Activated T-cell treated with anti-CD3 and anti-CD28 coated beads, Interleukin-2, amount 50 U/mL, for 48 hours (primary cell): ENCODE results near the gene HMX2.
"Not testable (repeated sequence)": the region's sequence is repeated elsewhere in the genome, so short reads cannot be mapped to it uniquely, and the experiment has no call there.

ENCODE experiments used
- DNase-seq, 2 experiments: peaks; one replicate each; pipeline ENCODE4 v3.0.0-alpha.2; 2020

The HMX2 gene

DNA sequence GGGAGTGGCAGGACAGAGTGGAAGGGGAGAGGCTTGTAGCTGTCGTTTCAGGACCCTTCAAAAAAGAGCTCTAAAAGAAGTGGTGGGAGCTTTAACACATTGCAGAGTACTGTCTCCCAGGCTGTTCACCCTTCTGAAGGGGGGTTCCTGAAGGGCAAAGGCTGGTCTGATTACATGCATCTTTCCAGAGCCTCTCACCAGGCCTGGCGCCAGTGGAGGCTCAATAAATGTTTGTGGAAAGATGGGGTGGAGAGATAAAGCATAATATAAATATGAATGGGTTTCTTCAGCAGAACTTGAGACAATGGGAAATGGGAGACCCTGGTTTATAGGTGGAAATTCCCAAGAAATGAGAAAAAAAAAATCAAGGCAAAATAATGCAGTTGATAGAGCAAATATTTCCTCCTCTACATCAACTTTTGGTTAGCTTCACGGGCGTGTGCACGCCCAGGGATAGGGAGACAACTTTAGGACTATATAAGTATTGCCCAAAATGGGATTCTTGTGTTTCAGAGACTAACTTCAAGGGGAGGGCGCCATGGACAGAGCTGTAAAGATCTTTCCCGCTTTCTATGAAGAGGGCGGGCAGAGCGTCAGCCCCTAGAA lies 5.7 kb downstream of the HMX2 start:
- no peak for DNase-seq

DNA sequence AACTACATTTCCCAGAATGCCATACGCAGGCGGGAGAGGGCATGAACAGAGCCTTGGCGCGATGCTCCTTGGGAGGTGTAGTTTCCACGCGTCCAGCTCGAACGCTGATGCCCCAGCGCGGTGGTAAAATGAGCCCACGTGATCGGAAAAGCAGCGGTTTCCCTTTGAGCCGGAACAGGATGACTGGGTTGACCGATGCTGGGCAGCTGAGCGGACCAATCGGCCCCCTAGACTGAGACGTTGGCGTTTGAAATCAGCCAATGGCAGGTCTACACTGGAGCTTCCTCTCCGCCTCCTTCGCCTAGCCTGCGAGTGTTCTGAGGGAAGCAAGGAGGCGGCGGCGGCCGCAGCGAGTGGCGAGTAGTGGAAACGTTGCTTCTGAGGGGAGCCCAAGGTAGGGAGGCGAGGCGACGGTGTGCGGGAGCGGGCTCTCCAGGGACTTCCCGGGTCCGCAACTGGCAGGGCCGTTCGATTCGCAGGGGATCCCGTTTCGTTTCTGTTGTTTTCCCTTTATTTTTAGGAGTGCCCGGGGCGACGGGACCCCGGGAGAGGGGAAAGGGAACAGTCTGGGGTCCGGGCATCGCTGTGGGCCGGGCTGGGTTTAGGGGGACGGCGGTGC lies 6.3 kb downstream of the HMX2 start, which contains the start of gene BUB3:
Gene BUB3 (plus strand): TSS at position 311 of the 619 bp plus-strand sequence. CDS start 516 bp downstream, outside the sequence.
- DNase-seq, result peak; percentile 92 to 95

DNA sequence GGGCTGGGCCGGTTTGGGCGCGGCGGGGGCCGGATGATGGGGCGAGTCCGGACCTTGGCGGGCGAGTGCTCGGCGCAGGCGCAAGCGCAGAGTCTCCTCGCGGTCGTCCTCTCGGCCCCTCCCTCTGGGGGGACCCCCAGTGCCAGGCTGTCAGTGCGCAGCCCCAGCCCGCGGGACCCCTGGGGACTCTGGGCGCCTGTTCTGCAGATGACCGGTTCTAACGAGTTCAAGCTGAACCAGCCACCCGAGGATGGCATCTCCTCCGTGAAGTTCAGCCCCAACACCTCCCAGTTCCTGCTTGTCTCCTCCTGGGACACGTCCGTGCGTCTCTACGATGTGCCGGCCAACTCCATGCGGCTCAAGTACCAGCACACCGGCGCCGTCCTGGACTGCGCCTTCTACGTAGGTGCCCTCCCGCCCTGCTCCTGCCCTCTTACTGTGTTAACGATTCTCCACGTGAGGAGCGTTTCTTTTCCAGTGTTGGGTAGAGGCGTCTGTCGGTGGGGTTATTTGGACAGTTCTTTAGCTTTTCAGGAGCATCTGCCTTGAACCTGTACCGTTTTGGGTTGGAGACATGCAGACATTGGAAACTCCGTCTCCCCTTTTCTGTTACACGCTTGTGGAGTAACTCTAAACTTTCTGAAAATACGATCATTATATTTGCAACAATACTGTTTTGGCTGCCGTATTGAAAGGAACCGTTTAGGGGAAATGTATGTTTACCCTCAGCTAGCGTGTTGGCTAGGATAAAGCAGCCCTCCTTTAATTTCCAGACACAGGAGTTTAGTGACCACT lies 7.0 kb downstream of the HMX2 start:
- peak; percentile 76 for DNase-seq

DNA sequence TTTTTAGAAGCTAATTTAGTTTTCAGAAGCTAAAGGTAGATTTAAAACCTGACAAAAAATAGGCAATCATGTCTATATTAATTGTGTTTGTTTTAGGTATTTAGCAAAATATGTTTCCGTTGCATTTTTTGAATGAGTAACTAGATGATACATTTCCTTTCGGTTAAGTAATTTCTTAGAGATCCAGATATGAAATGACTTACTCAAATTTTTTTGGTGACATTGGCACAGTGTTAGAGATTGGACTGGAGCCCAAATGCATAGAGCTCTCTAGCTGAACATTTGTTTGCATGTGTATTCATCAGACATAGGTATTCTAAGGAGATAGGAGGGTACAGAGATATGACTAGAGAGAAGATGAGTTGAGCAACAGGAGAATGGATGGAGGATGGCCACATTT lies 8.1 kb downstream of the HMX2 start:
- no peak for DNase-seq

DNA sequence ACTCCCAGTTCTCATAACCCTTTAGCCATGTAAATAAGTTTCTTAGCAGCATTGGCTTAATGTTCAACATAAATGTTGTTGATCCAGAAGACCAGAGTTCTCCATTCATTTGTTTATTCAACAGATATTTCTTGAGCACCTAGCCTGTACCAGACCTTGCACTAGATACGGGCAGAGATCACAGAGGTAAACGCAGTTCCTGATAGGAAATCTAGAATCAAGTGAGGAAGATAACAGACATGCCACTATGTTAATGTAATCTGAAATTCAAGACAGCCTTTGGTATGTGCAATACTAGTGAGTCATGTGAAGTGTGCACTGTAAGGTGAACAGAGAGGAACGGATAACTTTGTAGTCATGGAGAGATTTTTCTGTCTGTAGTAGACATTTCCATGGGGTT lies 9.3 kb downstream of the HMX2 start:
- DNase-seq, result no peak

DNA sequence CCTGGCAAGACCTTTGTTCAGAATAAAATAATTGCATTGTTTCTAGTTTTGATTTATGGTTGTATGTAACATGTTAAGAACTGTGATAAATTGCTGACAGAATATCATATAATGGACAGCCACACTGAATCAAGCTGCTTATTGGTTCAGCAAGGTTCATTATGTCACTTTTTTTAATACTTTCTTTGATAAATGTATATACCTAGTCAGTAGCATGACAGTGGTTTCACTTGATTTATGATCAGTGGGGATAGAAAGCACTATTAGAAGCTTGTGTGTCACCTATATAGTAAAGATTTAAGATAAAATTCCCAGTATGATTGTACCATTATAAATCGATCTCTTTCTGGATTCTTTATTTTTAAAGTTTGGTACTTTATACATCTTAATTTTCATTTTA lies 10.7 kb downstream of the HMX2 start:
- DNase-seq, result no peak

DNA sequence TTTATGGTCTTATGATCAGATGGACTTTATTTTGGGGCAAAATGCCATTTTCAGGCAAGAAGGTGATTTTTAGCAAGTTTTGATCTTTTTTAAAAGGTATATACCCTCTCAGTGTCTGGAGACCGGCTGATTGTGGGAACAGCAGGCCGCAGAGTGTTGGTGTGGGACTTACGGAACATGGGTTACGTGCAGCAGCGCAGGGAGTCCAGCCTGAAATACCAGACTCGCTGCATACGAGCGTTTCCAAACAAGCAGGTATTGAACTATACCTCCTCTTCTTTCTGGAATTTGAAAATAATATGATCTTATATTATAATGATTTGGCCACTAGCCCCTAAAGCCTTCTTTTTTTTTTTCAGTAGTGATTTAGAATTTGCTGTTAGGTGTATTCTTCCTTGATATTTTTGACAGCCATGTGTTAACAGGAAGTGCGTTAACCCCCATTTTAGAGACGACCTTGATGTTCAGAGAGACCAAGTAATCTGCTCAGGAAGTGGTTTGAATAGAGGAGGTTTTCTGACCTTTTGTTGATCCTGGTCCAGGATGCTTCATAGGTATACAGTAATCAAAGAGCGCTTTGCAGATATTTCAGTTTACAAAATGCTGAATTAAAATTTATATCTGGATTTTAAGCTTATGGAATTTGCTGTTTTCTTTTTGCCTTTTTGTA lies 12.5 kb downstream of the HMX2 start:
- no peak for DNase-seq

DNA sequence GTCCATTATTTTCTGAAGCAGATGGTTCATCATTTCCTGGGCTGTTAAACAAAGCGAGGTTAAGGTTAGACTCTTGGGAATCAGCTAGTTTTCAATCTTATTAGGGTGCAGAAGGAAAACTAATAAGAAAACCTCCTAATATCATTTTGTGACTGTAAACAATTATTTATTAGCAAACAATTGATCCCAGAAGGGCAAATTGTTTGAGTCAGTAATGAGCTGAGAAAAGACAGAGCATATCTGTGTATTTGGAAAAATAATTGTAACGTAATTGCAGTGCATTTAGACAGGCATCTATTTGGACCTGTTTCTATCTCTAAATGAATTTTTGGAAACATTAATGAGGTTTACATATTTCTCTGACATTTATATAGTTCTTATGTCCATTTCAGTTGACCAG lies 16.4 kb downstream of the HMX2 start:
- DNase-seq, result no peak

DNA sequence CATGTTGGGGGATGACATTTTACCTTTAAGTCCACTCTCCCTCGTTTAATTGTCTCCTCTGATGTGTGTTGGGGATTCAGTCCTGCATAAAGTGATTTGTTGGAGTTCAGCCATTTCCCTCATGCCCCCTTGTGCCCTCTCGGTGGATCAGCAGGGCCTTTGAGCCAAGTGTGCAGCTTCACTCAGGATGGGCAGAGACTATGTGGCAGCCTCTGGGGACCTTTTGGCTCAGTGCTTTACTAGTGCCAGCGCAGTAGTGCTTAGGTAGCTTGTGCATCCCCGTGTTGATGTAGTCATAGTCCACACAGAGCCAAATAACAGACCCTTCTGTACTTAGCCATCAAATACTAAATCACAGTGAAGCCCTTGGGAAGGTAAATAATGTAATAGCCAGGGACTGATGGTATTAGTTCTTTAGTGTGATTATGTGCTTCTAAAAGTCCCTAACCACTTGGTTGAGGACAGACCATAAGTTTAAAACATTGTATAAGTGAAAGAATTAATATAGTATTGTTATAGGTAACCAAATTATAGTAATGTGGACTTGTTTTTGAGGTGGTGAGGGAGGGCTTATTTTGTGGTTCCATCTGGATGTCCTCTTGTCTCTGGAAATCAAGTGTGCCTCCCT lies 17.6 kb downstream of the HMX2 start:
- no peak for DNase-seq

DNA sequence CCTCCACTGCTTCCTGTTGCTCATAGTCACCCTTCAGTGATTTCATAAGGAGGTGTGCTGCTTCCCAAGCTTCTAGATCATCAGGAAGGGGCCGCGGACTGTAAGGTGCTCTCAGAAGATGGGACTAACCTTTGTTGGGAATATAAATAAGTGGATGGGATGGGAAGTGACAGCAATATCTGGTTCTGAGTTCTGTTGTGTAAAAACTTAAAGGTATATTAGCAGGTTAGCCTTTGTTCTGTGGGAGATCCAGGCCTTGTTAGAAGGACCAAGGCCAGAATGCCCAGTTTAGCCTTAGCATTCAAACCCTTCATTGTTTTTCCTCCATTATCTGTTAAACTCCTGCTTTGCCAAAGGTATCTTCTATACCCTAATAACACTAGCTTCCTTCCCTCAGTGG lies 18.7 kb downstream of the HMX2 start:
- DNase-seq, result no peak

DNA sequence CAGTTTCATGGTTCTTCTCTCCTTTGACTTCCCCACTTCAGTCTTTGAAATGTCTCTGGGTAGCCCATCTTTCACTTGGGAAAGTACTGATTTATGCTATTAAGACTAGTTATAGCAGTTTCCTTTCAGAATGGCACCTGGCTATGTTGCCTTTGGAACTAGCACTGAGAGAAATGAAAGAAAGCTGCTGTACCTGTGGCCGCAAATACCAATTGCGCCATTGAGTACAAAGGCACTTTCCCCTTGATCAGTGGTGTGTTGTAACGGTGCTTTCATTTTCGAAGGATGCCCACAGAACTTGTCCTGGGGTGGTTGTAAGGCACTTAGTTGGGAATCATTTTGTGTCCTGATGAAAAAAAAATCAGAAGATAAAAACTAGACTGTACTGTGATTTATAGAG lies 23.0 kb downstream of the HMX2 start:
- no peak for DNase-seq

DNA sequence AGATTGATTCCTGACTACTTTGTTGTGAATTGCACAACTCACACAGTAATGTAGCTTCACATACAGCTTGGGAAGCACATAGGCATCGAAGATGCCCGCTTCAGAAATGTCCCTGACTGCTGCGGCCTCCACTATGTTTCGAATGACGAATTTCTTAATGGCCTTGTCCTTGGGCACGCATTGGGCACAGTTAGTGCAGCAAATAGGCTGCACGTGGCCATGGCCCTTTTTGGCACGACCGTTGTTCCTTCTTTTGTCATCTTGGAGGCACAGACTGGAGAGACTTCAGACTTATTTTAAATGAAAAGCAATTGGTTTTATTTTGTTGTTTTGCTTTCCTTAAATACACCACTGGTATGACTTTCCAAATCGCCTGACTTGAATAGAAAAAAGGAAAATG lies 23.7 kb downstream of the HMX2 start:
- DNase-seq, result not testable (repeated sequence)

DNA sequence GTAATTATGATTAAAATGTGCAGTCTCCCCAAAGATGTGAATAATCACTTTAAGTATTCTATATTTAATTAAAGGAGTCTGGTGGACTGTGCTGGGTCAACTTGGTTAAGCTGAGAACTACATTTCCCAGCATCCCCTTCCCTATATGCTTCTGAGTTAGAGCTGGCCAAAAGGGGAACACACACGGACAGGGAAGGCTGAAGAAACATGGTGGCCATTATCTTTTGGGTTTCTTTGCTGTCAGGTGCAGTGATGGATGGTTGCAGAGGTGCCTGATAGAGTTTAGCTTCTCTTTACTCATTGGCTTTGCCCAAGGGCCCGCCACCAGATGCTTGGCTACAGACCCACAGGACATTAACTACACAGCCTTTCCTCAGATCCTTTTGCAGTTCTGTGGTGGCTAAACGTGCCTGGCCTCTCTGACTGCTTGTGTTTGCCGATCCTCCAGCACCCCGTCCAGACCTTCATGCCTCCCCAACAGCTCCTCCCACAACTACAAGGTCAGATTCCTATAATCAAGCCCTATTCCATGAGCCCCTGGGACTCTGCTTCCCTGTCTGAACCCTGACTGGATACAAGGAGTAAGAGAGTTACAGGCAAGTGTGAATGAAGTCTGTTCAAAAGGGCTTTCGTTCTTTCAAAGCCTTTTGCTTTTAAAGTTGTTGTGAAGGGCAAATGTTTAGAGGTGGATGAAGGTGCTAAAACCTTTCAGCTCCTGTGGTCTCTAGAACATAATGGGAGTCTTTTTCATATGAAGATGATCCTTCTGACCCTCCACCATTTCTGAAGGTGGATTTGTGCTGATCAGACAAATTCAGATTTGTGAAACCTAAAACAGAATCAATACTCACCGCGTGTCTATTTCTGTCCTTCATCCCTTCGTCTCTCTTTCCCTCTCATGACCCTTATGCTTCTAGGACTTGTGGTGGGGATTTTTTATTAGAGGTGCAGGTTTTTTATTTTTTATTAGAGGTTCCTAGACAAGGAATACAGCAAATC lies 27.8 kb downstream of the HMX2 start:
- DNase-seq, result no peak

DNA sequence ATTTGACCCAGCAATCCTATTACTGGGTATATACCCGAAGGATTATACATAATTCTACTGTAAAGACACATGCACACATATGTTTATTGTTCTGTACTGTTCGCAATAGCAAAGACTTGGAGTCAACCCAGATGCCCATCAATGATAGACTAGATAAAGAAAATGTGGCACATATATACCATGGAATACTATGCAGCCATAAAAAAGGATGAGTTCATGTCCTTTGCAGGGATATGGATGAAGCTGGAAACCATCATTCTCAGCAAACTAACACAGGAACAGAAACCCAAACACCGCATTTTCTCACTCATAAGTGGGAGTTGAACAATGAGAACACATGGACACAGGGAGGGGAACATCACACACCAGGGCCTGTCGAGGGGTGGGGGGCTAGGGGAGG lies 30.5 kb downstream of the HMX2 start:
- not testable (repeated sequence) for DNase-seq

DNA sequence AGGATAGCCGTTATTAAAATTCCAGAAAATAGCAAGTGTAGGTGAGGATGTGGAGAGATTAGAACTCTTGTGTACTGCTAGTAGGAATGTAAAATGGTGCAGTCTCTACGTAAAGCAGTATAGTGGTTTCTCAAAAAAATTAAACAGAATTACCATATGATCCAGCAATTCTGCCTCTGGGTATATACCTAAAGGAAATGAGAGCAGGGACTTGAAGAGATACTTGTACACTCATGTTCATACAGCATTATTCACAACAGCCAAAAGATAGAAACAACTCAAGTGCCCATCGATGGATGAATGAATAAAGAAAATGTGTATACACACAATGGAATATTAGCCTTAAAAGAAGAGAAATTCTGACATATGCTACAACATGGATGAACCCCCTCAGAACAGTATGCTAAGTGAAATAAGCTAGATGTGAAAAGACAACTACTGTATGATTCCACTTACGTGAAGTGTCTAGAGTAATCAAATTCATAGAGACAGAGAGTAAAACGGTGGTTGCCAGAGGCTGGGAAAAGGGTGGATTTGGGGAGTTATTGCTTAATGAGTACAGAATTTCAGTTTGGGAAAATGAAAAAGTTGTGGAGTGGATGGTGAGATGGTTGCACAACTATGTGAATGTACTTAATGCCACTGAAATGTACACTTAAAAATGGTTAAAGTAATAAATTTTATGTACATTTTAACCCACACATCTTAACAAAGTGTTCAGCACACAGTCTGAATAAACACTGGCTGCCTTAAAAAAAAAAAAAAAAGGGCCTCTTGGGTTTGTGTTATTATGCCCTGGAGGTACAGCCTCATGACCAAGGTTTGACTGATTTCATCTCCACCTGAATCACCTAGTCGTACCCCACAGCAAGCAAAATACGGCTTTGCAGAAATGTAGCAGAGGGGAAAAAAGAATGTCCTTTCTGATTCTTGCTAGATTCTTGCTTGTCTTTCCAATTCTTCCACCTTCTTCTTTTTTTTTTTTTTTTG lies 32.5 kb downstream of the HMX2 start:
- DNase-seq, result no peak

DNA sequence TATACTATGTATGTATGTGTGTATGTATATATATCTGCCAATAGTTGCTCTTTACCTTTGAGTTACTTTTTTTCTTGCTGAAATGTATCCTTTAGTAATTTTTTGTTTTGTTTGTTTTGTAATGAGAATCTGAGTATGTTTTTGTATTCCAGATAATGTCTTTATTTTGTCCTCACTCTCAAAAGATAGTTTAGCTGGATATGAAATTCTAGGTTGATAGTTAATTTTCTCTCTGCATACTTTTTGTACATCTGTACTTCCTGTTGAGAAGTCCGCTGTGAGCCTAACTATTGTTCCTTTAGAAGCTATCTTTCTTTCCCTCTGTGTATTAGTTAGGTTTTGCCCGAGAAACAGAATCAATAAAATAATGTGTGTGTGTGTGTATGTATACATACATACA lies 35.8 kb downstream of the HMX2 start:
- no peak for DNase-seq

DNA sequence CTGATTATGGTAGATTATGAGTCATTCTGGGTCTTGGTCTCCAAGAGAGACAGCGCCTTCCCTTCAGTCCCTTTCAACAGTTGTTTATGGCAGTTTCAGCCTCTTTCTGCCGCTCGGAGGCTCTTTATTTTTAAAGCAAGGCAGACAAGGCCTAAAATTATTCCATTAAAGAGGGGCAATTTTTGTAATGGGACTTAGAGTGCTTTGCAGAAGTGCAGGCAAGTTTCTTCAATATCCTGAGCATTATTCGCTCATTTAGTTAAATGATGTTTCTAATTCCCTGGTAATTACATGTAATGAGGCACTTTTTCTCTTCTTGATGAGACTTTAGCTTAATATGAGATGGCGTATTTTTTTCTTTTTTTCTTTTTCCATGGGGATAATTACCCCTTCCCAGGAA lies 39.8 kb downstream of the HMX2 start:
- no peak for DNase-seq

DNA sequence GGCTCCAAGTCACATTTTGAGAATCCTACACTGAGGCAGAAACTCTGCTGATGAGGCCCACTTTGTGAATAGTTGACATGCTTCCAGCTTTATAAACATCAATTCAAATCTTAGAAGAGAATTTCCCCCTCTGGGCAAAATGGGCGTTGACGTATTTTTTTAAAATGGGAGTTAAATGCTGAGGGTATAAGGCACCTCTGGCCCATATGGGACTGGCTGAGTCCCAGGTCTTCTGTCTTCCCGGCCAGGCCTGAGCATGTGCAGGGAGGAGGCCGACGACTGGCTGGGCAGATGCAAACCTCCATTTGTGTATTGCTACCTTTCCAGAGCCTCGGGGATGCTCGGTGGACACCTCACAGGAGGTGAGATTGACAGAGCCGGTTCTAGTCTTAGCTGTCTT lies 44.0 kb downstream of the HMX2 start:
- no peak for DNase-seq

DNA sequence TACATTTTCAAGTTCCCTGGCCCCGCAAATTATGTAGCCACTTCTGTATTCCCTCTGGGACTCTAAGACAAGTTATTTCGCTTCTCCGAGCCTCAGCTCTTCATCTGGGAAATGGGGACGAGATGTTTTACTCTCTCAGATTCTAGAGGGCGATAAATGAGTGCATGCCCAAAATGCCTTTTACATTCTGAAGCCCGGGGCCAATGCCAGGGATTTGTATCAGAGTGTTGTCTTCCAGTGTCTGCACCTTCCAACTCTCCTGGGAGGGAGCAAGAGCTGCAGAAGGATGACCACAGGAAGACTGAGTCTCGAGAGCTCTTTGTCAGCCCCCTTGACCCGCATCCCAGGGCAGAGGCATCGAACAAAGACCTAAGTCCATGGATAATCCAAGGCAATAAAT lies 46.1 kb downstream of the HMX2 start:
- DNase-seq, result no peak
